GM12878 (cell line): ENCODE results near the gene WNT3A. TPM values are rescaled to one million over a fixed set of nuclear protein-coding genes. Genes with fewer than 3 reads are reported as not detected.

Source experiments
- ATAC-seq: fragments of 200-7000 bp; cut with Tn5 transposase; 3 replicates; pipeline ENCODE4 v1.9.1; 2020; ENCODE audit warnings: mild to moderate bottlenecking, moderate library complexity
- BruUV-seq: library from RNA; stranded (reverse); fragments of 400-500 nt; replicated peaks from 2 replicates; lab custom pipeline; 2021; lab: Mats Ljungman, UMichigan
- CTCF ChIA-PET: fragments of 300-600 bp; sonication (Branson Sonifier 250); formaldehyde crosslinking; extraction: SDS; loops from one replicate; lab custom pipeline; 2021; ENCODE audit warnings: inconsistent platforms; lab: Yijun Ruan, JAX
- POLR2A ChIA-PET: fragments of 350-600 bp; formaldehyde crosslinking; extraction: SDS; loops from one replicate; lab custom pipeline; 2021; ENCODE audit warnings: inconsistent platforms; lab: Charles Lee
- RAD21 ChIA-PET: fragments of 300-600 bp; sonication (Branson Sonifier 250); formaldehyde crosslinking; loops from one replicate; lab custom pipeline; 2023; ENCODE audit warnings: antibody characterized with exemption; ENCODE audit not compliant: unreplicated experiment; lab: Charles Lee
- SMC1A ChIA-PET: fragments of 300-600 bp; sonication (Branson Sonifier 250); formaldehyde crosslinking; loops from one replicate; lab custom pipeline; 2023; ENCODE audit not compliant: unreplicated experiment, uncharacterized antibody; lab: Charles Lee
- DNase-seq: peaks from one replicate; pipeline ENCODE4 v3.0.0-alpha.2; 2011; ENCODE audit warnings: low read depth, low spot score
- FAIRE-seq: peaks from 3 replicates; lab custom pipeline; 2011; peaks lifted over from hg19 to GRCh38; lab: Jason Lieb, UNC
- H2AFZ ChIP-seq: 2 replicates; pipeline ENCODE4 v1.6.0; 2011; ENCODE audit warnings: low read depth, low read length, control low read depth; ENCODE audit not compliant: control insufficient read depth
- H3K27ac ChIP-seq: 2 replicates; pipeline ENCODE4 v1.5.1; 2011; ENCODE audit warnings: control low read depth; ENCODE audit not compliant: control insufficient read depth, insufficient read depth
- H3K27me3 ChIP-seq, 2 experiments: replicated peaks in 1 of 2; 2 replicates each; pipeline versions ENCODE4 v1.6.0 to v1.6.1; 2011; ENCODE audit warnings: low read length in 1 of 2; ENCODE audit not compliant: control insufficient read depth in 2 of 2, insufficient read depth in 2 of 2
- H3K36me3 ChIP-seq, 2 experiments: 2 replicates each; pipeline ENCODE4 v1.5.1; 2011; ENCODE audit warnings: low read length in 1 of 2; ENCODE audit not compliant: control insufficient read depth in 2 of 2, insufficient read depth in 2 of 2
- H3K4me1 ChIP-seq: 2 replicates; pipeline ENCODE4 v1.6.1; 2011; ENCODE audit warnings: mild to moderate bottlenecking, low read length, moderate library complexity, mixed read lengths; ENCODE audit not compliant: control insufficient read depth, insufficient read depth
- H3K4me2 ChIP-seq: 2 replicates; pipeline ENCODE4 v1.6.0; 2011; ENCODE audit warnings: control low read depth; ENCODE audit not compliant: control insufficient read depth, insufficient read depth
- H3K4me3 ChIP-seq: fragments of 200-600 bp; sonication (generic); 2 replicates; pipeline ENCODE4 v1.5.1; 2016
- H3K79me2 ChIP-seq: 2 replicates; pipeline ENCODE4 v1.6.0; 2011; ENCODE audit warnings: low read length; ENCODE audit not compliant: control insufficient read depth, insufficient read depth
- H3K9ac ChIP-seq: 2 replicates; pipeline ENCODE4 v1.8.0; 2011; ENCODE audit warnings: low read length, control low read depth, mixed read lengths; ENCODE audit not compliant: control insufficient read depth, insufficient read depth
- H3K9me3 ChIP-seq: replicated peaks from 3 replicates; pipeline ENCODE4 v1.5.1; 2011; ENCODE audit warnings: mild to moderate bottlenecking, low read length; ENCODE audit not compliant: control insufficient read depth, insufficient read depth
- H4K20me1 ChIP-seq: 2 replicates; pipeline ENCODE4 v1.6.0; 2011; ENCODE audit not compliant: control insufficient read depth, insufficient read depth
- BHLHE40 ChIP-seq, 2 experiments: fragments of 450-650 bp in 1 of 2; IDR thresholded peaks; 2 replicates each; pipeline ENCODE4 v1.6.1; 2011 to 2017; ENCODE audit warnings: low read depth in 2 of 2, borderline replicate concordance in 1 of 2, improper control_type of control experiment in 1 of 2, low read length in 1 of 2, mild to moderate bottlenecking in 1 of 2
- RUNX3 ChIP-seq: IDR thresholded peaks from 2 replicates; pipeline ENCODE4 v1.6.1; 2012; ENCODE audit warnings: low read length, inconsistent platforms
- WGBS: methylation state at CpG from one replicate; pipeline ENCODE4 v1.1.6; 2016; ENCODE audit warnings: low lambda C conversion rate; ENCODE audit not compliant: insufficient replicate concordance, insufficient coverage; ENCODE audit errors: missing lambda C conversion rate; 5-methylcytosine and 5-hydroxymethylcytosine counted together
- in situ Hi-C: fragments of 300-500 bp; cut with MboI; formaldehyde crosslinking; loops from 9 replicates; pipeline ENCODE4 v1.14.3; 2018; ENCODE audit warnings: mixed read lengths
- intact Hi-C: fragments of 100-400 bp; cut with micrococcal nuclease; formaldehyde crosslinking; loops from one replicate; pipeline ENCODE4 v1.14.2; 2022; ENCODE audit not compliant: unreplicated experiment
- polyA plus RNA-seq, 11 experiments: library from polyadenylated mRNA; depleted of rRNA in 4 of 11; unstranded in 6 of 11; stranded (reverse) in 5 of 11; fragments of >200 nt; fragmentation: Nextera tagmentation in 4 of 11; fragmentation: Illumina TruSeq in 1 of 11; extraction: Ambion mirVana in 4 of 11; extraction: Trizol in 1 of 11; gene quantifications; 1 replicate in 1 of 11; 2 replicates in 10 of 11; pipeline versions ENCODE4 v1.2.1 to v1.2.3, GENCODE V29; 2011 to 2016; ENCODE audit warnings: inconsistent platforms in 2 of 11, missing spikeins in 2 of 11, low read depth in 1 of 11
- total RNA-seq, 4 experiments: library from RNA; depleted of rRNA in 3 of 4; stranded (reverse); fragments of >200 nt in 3 of 4; fragmentation: Illumina TruSeq in 1 of 4; extraction: Trizol in 1 of 4; gene quantifications; 2 replicates each; pipeline versions ENCODE4 v1.2.1 to v1.2.3, GENCODE V29; 2013 to 2021
- TF ChIP-seq, protein P1 (sequence below): IDR thresholded peaks from 2 replicates; pipeline ENCODE4 v1.6.1; 2011; ENCODE audit warnings: borderline replicate concordance, low read depth, mild to moderate bottlenecking, moderate library complexity, low read length; ENCODE audit not compliant: insufficient read depth, poor library complexity, severe bottlenecking
- TF ChIP-seq, protein P2 (sequence below), 3 experiments: IDR thresholded peaks in 2 of 3; conservative IDR thresholded peaks in 1 of 3; 2 replicates each; pipeline ENCODE4 v1.5.1; 2011; ENCODE audit warnings: low read depth in 3 of 3, low read length in 3 of 3, mild to moderate bottlenecking in 3 of 3, control low read depth in 2 of 3, moderate library complexity in 2 of 3, inconsistent platforms in 1 of 3, mixed read lengths in 1 of 3; ENCODE audit not compliant: control insufficient read depth in 2 of 3, insufficient read depth in 1 of 3; ENCODE audit errors: extremely low read depth in 1 of 3

WNT3A gene
- total and polyA plus RNA-seq, 10 of the 15 experiments (the other 5 are each of a cell fraction or from before 2014, with no cell fraction given): 0.16 TPM; not detected in 9

DNA sequence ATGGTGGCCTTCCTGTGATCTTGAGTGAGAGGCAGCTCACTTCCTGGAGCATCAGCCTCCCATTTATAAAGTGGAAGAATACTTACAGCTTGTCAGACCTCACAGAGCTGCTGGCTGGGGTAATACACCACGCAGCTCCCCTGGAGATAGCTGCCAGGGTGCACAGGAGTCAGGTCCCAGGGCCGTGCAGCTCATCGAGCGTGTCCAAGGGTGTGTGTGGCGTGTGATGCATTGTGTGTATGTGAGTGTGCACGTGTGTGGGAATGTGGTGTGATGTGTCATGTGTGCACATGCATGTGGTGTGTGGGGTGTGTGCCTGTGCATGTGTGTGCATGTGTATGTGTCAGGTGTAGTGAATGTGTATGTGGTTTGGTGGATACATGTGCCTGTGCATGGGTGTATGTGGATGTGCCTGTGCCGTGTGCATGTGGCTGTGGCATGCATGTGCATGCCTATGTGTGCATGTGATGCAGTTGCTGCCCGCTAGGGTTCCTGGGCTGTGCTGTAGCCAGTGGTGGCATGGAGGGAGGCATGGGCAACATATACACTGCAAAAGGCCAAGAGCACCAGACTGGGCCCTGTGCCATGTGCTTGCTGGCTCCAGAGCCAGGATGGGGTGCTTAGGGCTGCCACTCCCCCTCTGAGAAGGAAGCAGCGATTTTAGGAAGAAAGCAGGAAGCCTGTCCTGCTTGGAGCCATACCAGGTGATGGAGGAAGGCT lies 24.6 kb downstream of the WNT3A start:
- CTCF ChIA-PET: no interaction called here
- no peaks in the 10 kb centered on the region for H3K36me3 ChIP-seq
- H2AFZ ChIP-seq: no peak overlapping the region
- TF ChIP-seq RUNX3 (no peak), BHLHE40 (IDR thresholded peaks at IDR 0.05; ENCODE audit: borderline replicate concordance in 1 of 2, low read depth in 2 of 2, low read length in 1 of 2) (0 out of 4 replicates have a peak, but pooled peaks of 1 of the 2 experiments have one; percentile 10)
- TF ChIP-seq, protein P1, sequence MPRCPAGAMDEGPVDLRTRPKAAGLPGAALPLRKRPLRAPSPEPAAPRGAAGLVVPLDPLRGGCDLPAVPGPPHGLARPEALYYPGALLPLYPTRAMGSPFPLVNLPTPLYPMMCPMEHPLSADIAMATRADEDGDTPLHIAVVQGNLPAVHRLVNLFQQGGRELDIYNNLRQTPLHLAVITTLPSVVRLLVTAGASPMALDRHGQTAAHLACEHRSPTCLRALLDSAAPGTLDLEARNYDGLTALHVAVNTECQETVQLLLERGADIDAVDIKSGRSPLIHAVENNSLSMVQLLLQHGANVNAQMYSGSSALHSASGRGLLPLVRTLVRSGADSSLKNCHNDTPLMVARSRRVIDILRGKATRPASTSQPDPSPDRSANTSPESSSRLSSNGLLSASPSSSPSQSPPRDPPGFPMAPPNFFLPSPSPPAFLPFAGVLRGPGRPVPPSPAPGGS: peak; percentile 48
- TF ChIP-seq, protein P2, sequence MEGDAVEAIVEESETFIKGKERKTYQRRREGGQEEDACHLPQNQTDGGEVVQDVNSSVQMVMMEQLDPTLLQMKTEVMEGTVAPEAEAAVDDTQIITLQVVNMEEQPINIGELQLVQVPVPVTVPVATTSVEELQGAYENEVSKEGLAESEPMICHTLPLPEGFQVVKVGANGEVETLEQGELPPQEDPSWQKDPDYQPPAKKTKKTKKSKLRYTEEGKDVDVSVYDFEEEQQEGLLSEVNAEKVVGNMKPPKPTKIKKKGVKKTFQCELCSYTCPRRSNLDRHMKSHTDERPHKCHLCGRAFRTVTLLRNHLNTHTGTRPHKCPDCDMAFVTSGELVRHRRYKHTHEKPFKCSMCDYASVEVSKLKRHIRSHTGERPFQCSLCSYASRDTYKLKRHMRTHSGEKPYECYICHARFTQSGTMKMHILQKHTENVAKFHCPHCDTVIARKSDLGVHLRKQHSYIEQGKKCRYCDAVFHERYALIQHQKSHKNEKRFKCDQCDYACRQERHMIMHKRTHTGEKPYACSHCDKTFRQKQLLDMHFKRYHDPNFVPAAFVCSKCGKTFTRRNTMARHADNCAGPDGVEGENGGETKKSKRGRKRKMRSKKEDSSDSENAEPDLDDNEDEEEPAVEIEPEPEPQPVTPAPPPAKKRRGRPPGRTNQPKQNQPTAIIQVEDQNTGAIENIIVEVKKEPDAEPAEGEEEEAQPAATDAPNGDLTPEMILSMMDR (IDR thresholded peaks at IDR 0.05 in 2 of 3, conservative IDR thresholded peaks at IDR 0.05 in 1 of 3; ENCODE audit: control insufficient read depth in 2 of 3, extremely low read depth in 1 of 3, insufficient read depth in 1 of 3, low read depth in 3 of 3, low read length in 3 of 3): 0 out of 6 replicates have a peak, but pooled peaks of 1 of the 3 experiments have one; percentile 10
- in situ Hi-C loops: no loop called here
- no peaks in the 10 kb centered on the region for H3K79me2 ChIP-seq
- intact Hi-C loops: no loop called here
- H4K20me1 ChIP-seq: no peaks in the 10 kb centered on the region; the same call in 1 of the 2 replicates
- H3K9me3 ChIP-seq: no peaks in the 10 kb centered on the region; the same call in 2 of the 3 replicates
- WGBS: 24% methylated on average over 9 of the region's 9 CpGs
- DNase-seq (no peak), FAIRE-seq (no peak), ATAC-seq (peak; percentile 71)
- POLR2A ChIA-PET: no interaction called here
- RAD21 ChIA-PET: no interaction called here
- H3K27ac ChIP-seq: no peak overlapping the region
- H3K4me2 ChIP-seq: no peak overlapping the region
- H3K27me3 ChIP-seq: no peaks in the 10 kb centered on the region
- H3K4me3 ChIP-seq: no peak overlapping the region
- no peaks in the 10 kb centered on the region for H3K4me1 ChIP-seq
- H3K9ac ChIP-seq: no peak overlapping the region
- SMC1A ChIA-PET: no interaction called here
- no TSS peak for BruUV-seq
